ENCODE measurements around the gene SENP6. TPM values are rescaled to one million over a fixed set of nuclear protein-coding genes. Genes with fewer than 3 reads are reported as not detected.
"Not testable (repeated sequence)": the region's sequence is repeated elsewhere in the genome, so short reads cannot be mapped to it uniquely, and the experiment has no call there.

The SENP6 gene
- total RNA-seq, 1 donor = 135 TPM

DNA sequence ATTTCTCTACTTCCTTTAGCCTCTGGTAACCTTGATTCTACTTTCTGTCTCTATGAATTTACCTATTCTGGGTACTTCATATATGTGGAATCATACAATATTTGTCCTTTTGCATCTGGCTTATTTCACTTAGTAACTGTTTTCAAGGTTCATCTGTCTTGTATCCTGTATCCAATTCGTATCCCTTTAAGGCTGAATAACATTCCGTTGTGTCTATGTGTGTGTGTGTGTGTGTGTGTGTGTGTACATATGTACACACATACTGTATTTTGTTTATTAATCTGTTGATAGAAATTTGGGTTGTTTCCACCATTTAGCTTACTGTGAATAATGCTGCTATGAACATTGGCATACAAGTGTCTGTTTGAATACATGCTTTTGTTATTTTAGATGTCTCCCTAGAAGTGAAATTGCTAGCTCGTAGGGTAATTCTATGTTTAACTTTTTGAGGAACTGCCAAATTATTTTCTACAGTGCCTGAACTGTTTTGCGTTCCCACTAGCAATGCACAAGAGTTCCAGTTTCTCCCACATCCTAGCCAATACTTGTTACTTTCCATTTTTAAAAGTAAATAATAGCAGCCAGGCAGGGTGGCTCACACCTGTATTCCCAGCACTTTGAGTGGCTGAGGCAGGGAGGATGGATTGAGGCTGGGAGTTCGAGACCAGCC lies 17.7 kb downstream of the SENP6 start:
- Histone ChIP-seq H3K27me3 (ENCODE audit: insufficient read depth, low read length) (no peaks in the 10 kb centered on the region), H3K9me3 (ENCODE audit: low read depth, low read length) (no peaks in the 10 kb centered on the region), H3K4me1 (ENCODE audit: insufficient read depth, low read length) (peaks cover 40% of the 10 kb centered on the region), H3K4me3 (ENCODE audit: low read length) (no peak overlapping the region)

DNA sequence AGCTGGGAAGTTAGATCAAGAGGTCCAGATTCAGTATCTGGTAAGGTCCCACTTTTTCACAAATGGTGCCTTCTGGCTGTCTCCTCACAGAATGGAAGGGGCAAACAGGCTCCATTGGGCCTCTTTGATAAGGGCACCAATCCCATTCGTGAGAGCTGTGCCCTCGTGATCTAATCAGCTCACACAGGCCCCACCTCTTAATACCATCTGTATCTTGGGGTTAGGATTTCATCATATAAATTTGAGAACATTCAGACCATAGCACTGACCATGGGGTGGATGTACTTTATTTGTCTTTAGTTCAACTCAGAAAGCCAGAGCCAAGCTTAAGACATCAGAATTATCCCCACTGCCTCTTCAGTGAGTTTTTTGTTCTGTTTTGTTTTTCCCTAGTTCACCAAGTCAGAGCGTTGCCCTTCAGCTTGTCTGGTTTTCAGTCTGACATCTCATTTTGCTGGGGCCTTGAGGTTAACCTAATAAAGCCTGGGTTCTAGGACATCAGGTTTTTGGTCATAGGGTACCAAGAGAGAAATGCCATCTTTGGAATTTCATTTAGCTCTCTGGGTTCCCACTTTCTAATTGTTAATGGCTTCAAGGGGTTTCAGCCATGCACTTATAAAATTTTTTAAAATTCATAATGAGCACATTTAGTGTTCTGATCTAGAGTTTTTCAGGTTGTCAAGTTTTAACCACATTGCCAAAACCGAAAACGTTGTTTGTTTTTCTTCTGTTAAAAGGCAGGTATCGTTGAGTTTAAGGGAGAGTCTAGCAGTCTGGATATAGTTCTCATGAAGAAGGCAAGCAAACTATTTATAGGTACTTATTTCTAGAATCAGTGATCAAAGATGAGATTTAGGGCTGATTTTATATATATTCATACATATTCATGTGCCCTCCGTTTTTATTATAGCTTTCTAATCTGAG lies 19.0 kb downstream of the SENP6 start:
- H3K9me3 ChIP-seq (ENCODE audit: low read depth, low read length) = no peaks in the 10 kb centered on the region
- peaks cover 33% of the 10 kb centered on the region for H3K4me1 ChIP-seq (ENCODE audit: insufficient read depth, low read length)
- H3K27me3 ChIP-seq (ENCODE audit: insufficient read depth, low read length) = no peaks in the 10 kb centered on the region
- no peak overlapping the region for H3K4me3 ChIP-seq (ENCODE audit: low read length)

DNA sequence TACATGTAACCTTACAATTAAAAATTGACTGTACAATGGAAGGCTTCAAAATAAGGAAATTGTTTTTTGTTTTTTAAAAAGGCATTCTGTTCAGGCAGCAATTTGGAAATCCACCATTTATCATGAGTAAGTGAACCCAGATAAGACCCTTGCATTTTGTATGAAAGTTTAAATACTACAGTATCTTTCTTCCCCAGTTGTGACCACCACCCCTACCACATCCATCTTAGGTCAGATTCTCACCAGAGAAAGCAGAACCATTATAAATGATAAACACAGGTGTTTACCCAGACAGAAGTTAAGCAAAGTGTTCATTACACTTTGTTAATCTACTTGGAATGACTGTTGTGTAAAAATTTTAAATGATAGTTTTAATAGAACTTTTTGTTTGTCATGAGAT lies 20.2 kb downstream of the SENP6 start:
- Histone ChIP-seq H3K27me3 (ENCODE audit: insufficient read depth, low read length) (no peaks in the 10 kb centered on the region), H3K4me1 (ENCODE audit: insufficient read depth, low read length) (peaks cover 28% of the 10 kb centered on the region), H3K9me3 (ENCODE audit: low read depth, low read length) (no peaks in the 10 kb centered on the region), H3K4me3 (ENCODE audit: low read length) (no peak overlapping the region)

DNA sequence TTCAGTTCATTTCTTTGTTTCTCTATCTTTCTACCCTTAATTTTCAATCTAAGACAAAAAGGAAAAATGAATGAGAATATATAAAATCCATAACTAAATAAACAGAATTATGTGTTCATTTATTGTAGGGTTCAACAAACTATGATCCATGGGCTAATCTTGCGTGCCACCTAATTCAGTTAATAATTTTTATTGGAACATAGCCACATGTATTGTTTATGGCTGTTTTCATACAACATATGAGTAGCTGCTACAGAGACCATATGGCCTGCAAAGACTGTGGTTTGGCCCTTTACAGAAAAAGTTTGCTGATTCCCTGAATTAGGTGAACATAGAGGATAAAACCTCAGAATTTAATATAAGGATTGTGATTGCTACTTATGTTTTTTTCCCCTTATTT lies 21.8 kb downstream of the SENP6 start:
- peaks cover 22% of the 10 kb centered on the region for H3K4me1 ChIP-seq (ENCODE audit: insufficient read depth, low read length)
- no peaks in the 10 kb centered on the region for H3K27me3 ChIP-seq (ENCODE audit: insufficient read depth, low read length)
- no peak overlapping the region for H3K4me3 ChIP-seq (ENCODE audit: low read length)

DNA sequence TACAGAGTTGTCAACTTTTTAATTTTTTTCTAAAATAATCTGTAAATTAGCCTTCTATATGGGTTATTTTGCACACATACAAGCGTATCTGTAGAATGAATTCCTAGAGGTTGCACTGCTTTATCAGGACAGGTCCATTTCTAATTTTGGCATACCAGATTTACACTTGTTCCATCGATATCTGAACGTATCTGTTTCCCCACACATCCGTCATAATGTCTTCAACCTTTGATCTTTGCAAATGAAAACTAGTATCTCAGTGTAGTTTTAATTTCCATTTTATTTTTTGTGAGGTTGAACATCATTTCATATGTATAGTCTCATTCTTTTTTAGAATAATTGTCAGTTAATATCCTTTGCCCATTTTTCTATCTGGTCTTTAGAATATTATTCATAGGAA lies 22.7 kb downstream of the SENP6 start:
- peaks cover 19% of the 10 kb centered on the region for H3K4me1 ChIP-seq (ENCODE audit: insufficient read depth, low read length)
- H3K4me3 ChIP-seq (ENCODE audit: low read length) = no peak overlapping the region
- no peaks in the 10 kb centered on the region for H3K9me3 ChIP-seq (ENCODE audit: low read depth, low read length)
- no peaks in the 10 kb centered on the region for H3K27me3 ChIP-seq (ENCODE audit: insufficient read depth, low read length)

More for the DNA sequence above, 21.8 kb downstream of the SENP6 start:
- no peaks in the 10 kb centered on the region for H3K9me3 ChIP-seq (ENCODE audit: low read depth, low read length)

DNA sequence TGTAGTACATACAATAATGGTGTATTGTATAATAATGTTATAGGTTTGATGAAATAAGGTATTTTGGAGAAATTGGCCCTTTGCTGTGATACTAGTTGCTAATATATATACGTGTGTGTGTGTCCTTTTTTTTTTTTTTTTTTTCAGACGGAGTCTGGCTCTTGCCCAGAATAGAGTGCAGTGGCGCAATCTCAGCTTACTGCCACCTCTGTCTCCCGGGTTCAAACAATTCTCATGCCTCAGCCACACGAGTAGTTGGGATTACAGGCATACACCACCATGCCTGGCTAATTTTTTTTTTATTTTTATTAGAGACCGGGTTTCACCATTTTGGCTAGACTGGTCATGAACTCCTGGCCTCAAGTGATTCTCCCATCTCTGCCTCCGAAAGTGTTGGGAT lies 23.3 kb downstream of the SENP6 start:
- Histone ChIP-seq H3K27me3 (ENCODE audit: insufficient read depth, low read length) (no peaks in the 10 kb centered on the region), H3K4me3 (ENCODE audit: low read length) (no peak overlapping the region), H3K4me1 (ENCODE audit: insufficient read depth, low read length) (peaks cover 13% of the 10 kb centered on the region), H3K9me3 (ENCODE audit: low read depth, low read length) (no peaks in the 10 kb centered on the region)

DNA sequence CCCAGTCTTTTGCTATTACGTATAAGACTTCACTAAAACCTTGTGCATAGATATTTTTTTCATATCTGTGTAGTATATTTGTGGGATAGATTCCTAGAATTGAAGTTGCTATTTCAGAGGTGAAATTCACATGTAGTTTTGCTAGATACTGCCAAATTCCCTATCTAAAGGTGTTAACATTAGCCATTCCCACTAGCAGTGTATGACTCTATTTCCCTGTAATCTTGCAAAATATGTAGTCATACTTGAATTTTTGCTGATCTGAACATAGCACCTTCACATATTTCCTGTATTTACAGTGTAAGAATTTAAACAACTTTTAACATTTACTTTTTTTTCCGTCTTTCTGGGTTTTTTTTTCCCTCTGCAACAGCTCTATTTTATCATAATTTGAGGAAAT lies 24.9 kb downstream of the SENP6 start:
- Histone ChIP-seq H3K4me1 (ENCODE audit: insufficient read depth, low read length) (peaks cover 3% of the 10 kb centered on the region), H3K27me3 (ENCODE audit: insufficient read depth, low read length) (no peaks in the 10 kb centered on the region), H3K9me3 (ENCODE audit: low read depth, low read length) (no peaks in the 10 kb centered on the region), H3K4me3 (ENCODE audit: low read length) (no peak overlapping the region)

DNA sequence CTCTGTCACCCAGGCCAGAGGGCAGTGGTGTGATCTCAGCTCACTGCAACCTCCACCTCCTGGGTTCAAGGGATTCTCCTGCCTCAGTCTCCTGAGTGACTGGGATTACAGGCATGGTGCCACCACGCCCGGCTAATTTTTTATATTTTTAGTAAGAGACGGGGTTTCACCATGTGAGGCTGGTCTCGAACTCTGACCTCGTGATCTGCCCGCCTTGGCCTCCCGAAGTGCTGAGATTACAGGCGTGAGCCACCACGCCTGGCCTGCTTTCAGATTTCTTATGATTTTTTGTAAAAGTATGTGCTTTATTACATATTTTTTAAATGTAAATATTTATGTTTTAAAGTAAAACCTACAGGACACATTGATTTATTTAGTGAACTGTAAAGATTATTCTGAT lies 26.0 kb downstream of the SENP6 start:
- not testable (repeated sequence) for H3K9me3 ChIP-seq (ENCODE audit: low read depth, low read length); H3K4me1 ChIP-seq (ENCODE audit: insufficient read depth, low read length); H3K4me3 ChIP-seq (ENCODE audit: low read length); H3K27me3 ChIP-seq (ENCODE audit: insufficient read depth, low read length)

DNA sequence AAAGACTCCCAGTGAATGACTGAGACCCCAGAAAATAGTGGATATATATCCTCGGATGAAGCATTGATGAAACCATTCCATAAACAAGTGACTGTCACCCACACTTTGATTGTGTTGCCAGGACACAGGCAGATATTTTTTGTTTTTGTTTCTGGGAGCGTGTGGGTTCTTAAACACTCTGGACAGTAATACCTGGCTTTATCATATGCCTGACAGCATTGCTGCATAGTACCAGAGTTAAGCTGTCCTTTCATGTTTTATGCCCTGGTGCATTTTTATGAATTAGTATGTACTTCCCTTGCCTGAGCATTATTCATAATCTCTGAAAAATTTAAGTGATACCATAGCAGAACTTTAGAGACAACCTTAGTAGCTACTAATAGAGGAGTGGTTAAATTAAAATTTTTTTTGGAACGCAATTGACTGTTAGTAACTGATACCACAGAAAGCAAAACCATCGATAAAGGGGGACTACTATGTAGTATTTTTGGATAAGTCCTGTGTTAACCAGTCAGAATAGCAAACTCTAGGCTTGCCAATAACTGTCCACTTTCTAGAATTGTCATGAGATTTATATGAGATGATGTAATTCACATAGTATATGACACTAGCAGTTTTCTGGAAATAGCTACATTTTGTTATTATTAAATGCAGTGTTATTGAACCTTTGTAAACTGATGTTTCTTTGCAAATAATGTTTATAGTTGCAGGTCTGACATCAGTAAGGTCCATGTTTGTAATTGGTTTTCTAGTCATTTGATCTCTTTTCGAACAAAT lies 30.4 kb downstream of the SENP6 start:
- Histone ChIP-seq H3K9me3 (ENCODE audit: low read depth, low read length) (no peaks in the 10 kb centered on the region), H3K4me1 (ENCODE audit: insufficient read depth, low read length) (no peaks in the 10 kb centered on the region), H3K27me3 (ENCODE audit: insufficient read depth, low read length) (no peaks in the 10 kb centered on the region), H3K4me3 (ENCODE audit: low read length) (no peak overlapping the region)

DNA sequence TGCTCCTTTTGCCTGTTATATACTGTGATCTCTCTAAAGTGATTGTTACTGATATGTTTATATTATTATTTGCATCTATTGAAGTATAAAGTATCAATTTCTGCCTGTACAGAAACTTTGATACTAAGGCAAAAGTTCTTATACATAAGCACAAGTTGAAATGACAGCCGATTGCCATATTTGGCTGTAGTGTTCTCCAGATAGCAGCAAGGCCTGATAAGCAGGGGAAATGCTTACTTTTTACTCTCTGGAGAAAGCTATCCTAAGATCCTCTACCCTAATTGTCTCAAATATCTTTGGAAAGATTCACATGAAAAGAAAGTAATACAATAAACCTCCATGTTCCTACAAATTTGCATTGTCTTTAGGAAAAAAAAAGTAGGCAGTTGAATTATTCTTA lies 31.4 kb downstream of the SENP6 start:
- no peak overlapping the region for H3K4me3 ChIP-seq (ENCODE audit: low read length)
- no peaks in the 10 kb centered on the region for H3K9me3 ChIP-seq (ENCODE audit: low read depth, low read length)
- H3K27me3 ChIP-seq (ENCODE audit: insufficient read depth, low read length) = no peaks in the 10 kb centered on the region
- H3K4me1 ChIP-seq (ENCODE audit: insufficient read depth, low read length) = no peaks in the 10 kb centered on the region

DNA sequence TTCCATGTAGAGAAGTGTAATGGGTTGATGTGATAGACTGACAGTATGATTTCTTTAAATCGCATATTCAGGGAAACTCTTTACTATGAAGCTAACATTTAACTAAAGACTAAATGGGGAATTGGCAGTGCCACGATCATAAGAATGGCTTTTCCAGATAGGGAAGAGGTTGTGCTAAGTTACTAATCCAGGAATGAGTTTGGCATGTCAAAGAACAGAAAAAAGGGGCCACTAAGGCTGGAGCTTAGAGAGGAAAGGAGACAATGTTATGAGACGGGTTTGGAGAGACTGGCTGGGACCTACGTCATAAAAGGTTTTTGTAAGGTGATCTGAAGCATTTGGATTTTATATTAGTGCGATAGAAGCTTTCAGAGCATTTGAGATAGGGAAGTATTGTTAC lies 40.6 kb downstream of the SENP6 start:
- H3K4me3 ChIP-seq (ENCODE audit: low read length) = no peak overlapping the region
- no peaks in the 10 kb centered on the region for H3K4me1 ChIP-seq (ENCODE audit: insufficient read depth, low read length)

DNA sequence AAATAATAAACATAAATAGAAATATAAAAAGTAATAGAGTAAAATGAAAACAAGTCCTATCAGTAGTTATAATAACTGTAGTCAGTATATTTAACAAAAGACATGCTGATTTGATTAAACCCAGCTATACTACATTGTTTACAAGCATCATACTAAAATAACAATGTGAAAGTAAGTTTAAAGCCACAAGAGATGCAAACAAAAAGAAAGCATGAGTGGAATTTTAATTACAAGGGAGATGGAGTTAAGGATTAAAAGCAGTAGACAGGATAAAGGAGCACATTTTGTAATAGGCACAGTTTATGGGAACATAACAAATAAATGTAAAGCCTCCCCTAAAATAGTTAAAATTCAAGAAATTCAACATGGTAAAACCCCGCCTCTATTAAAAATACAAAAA lies 41.5 kb downstream of the SENP6 start:
- no peaks in the 10 kb centered on the region for H3K4me1 ChIP-seq (ENCODE audit: insufficient read depth, low read length)
- no peaks in the 10 kb centered on the region for H3K9me3 ChIP-seq (ENCODE audit: low read depth, low read length)
- H3K4me3 ChIP-seq (ENCODE audit: low read length) = no peak overlapping the region
- no peaks in the 10 kb centered on the region for H3K27me3 ChIP-seq (ENCODE audit: insufficient read depth, low read length)

More for the DNA sequence above, 40.6 kb downstream of the SENP6 start:
- H3K27me3 ChIP-seq (ENCODE audit: insufficient read depth, low read length) = no peaks in the 10 kb centered on the region
- no peaks in the 10 kb centered on the region for H3K9me3 ChIP-seq (ENCODE audit: low read depth, low read length)

DNA sequence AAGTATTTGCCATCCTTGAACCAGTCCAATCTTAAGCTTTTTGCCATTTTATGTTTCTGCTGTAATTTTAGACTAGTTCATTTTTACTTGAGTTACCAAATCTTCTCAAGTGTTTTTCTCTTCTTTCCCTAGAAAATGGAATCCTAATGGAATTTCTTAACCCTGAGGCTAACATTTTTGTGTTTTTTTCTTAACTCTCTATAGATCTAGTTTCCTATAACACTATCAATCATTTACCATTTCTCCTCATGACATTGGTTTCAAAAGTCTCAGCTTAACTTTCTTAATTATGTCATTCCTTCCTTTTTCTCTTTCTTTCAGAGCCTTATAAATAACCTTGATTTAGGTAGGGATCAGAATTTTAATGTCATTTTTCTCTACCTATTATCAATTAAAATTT lies 54.8 kb downstream of the SENP6 start:
- H3K27me3 ChIP-seq (ENCODE audit: insufficient read depth, low read length) = no peaks in the 10 kb centered on the region
- H3K9me3 ChIP-seq (ENCODE audit: low read depth, low read length) = no peaks in the 10 kb centered on the region
- H3K4me3 ChIP-seq (ENCODE audit: low read length) = no peak overlapping the region
- H3K4me1 ChIP-seq (ENCODE audit: insufficient read depth, low read length) = no peaks in the 10 kb centered on the region

DNA sequence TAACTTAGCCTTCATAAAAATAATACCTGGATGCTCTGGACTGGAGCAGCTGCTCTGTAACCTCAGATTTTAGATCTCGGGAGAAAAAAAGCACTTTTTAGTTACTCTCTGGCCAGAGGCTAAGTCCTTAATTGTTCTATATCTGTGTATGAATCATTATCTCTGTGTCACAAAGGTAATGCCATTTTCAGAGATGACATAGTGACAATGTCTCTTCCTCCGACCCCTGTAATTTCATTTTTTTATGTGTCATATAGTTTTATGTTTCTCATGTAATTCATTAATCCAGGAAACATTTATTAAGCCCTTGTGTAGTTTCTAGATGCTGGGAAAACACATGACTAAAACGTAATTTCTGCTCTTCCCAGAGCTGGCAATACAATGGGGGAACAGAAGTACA lies 55.6 kb downstream of the SENP6 start:
- no peak overlapping the region for H3K4me3 ChIP-seq (ENCODE audit: low read length)

DNA sequence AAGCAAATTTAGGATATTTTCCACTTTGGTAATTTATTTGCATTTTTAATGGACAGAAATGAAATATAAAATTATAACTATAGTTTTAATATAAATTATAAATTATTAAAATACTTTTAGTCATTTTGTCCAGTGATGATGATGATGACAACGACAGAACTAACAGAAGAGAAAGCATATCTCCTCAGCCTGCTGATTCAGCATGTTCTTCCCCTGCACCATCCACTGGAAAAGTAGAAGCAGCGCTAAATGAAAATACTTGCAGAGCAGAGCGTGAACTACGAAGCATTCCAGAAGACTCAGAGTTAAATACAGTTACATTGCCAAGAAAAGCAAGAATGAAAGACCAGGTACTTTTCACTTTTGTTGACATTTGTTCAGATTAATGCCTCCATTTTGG lies 64.9 kb downstream of the SENP6 start:
- Histone ChIP-seq H3K9me3 (ENCODE audit: low read depth, low read length) (no peaks in the 10 kb centered on the region), H3K4me3 (ENCODE audit: low read length) (no peak overlapping the region), H3K4me1 (ENCODE audit: insufficient read depth, low read length) (no peaks in the 10 kb centered on the region)

More for the DNA sequence above, 55.6 kb downstream of the SENP6 start:
- H3K4me1 ChIP-seq (ENCODE audit: insufficient read depth, low read length) = no peaks in the 10 kb centered on the region
- H3K27me3 ChIP-seq (ENCODE audit: insufficient read depth, low read length) = no peaks in the 10 kb centered on the region
- H3K9me3 ChIP-seq (ENCODE audit: low read depth, low read length) = no peaks in the 10 kb centered on the region

More for the DNA sequence above, 64.9 kb downstream of the SENP6 start:
- H3K27me3 ChIP-seq (ENCODE audit: insufficient read depth, low read length) = no peaks in the 10 kb centered on the region

Measured in mononuclear cell (primary cell).